Stomach (tissue), 4 donors: ENCODE data around the gene HILPDA.

Source experiments
- CTCF ChIP-seq, 7 experiments: fragments of 450-650 bp in 4 of 7; fragments of 200-600 bp in 3 of 7; sonication (generic) in 3 of 7; IDR thresholded peaks; one replicate each; pipeline ENCODE4 v1.5.1; 2016 to 2019; ENCODE audit warnings: antibody characterized with exemption in 7 of 7, control low read depth in 2 of 7, mild to moderate bottlenecking in 1 of 7
- EP300 ChIP-seq: sonication (generic); formaldehyde crosslinking; IDR thresholded peaks from one replicate; pipeline ENCODE4 v1.6.1; 2017; ENCODE audit warnings: antibody characterized with exemption
- POLR2A ChIP-seq, 4 donors: fragments of 450-650 bp; IDR thresholded peaks; one replicate each; pipeline ENCODE4 v1.6.1; 2016; ENCODE audit warnings: antibody characterized with exemption in 4 of 4, control low read depth in 2 of 4, mild to moderate bottlenecking in 1 of 4, moderate library complexity in 1 of 4
- POLR2AphosphoS5 ChIP-seq, 3 donors: sonication (generic); formaldehyde crosslinking; IDR thresholded peaks; one replicate each; pipeline ENCODE4 v1.6.1; 2016; ENCODE audit warnings: antibody characterized with exemption in 3 of 3

- no peak for TF ChIP-seq POLR2A (IDR thresholded peaks at IDR 0.05)
- TF ChIP-seq CTCF (IDR thresholded peaks at IDR 0.05), result peak in 1 of 7 experiments; percentile 8
- TF ChIP-seq EP300, result no peak
- TF ChIP-seq POLR2AphosphoS5 (IDR thresholded peaks at IDR 0.05), result no peak
Observed at GRCh38 chr7:128430207-128430606, 25.5 kb upstream of the HILPDA start.
